ENCODE data around the gene NCOR2.

The NCOR2 gene

DNA sequence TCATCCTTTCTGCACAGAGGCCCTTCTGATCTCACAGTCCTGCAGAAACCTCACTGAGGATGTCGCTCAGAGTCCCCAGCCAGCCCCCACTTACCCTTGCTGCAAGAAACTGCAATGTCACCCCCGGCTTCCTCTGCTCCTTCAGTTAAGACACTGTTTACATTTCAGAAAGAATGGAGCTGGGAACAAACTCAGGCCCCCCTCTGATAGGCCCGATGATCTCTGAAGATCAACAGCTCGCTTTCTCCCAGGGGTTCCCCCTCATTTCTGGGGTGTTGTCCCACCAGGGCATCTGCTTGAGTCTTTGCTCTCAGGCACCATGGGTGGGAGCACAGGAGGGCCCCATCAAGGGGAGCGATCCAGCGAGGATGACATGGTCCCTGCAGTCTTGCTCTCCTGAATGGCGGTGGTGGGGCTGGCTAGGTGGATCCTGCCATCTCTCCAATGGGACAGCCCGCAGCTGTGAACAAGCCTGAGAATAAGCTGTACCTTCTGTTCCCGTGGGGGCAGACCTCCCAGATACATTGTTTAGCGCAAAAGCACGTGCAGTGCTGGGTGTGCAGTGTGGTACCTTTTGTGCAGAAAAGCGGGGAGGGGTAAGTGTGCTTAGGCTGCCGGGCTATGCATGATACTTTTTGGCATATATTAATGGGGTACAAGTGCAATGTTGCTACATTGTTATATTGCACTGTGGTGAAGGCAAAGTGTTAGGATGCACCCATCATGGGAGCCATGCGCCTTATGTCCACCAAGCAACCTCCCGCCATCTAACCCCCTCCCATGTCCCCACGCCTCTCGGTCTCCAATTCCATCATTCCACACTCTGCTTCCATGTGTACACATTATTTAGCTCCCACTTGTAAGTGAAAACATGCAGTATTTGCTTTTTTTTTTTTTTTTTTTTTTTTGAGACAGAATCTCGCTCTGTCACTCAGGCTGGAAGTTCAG lies 6.7 kb upstream of the NCOR2 start:
- DNase-seq: no peak

DNA sequence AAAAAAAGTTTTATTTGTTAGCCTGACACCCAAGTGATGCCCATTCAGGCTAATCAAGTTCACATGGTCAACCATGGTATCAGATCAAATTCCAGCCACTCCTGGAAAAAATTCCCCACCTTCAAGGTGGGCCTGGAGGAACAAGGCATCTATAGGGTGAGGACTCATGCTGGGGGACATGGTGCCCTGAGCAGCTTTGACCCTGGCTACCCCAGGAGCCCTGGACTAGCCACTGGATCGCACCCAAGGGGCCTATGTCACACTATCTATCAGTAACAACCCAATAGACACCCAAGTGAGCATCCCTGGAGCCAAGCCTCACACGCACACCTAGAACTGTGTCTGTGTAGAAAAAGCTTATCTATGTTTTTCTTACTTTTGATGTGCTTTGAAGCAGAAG lies 4.1 kb upstream of the NCOR2 start:
- no peak for DNase-seq

DNA sequence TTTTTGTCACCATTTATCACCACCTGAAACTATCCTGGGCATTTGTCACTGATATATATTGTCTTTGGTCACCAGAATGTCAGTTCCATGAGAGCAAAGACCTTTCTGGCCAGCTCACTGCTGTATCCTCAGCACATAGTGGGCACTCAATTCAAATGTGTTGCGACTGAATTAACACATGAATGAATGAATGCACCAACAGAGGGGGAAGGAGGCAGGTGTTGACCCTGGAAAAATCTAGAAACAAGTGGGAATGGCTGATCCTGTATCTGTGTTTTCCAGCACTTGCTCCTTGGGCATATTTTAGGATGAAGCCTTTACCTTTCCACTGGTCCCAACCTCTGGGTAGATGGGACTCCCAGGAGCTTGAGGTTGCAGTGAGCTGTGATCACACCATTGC lies 3.4 kb upstream of the NCOR2 start:
- DNase-seq: no peak

GRCh38 chr12:124569375-124570148 lies 2.1 kb upstream of the NCOR2 start:
- peak in 1 of 14 donors; percentile 64 for DNase-seq

DNA sequence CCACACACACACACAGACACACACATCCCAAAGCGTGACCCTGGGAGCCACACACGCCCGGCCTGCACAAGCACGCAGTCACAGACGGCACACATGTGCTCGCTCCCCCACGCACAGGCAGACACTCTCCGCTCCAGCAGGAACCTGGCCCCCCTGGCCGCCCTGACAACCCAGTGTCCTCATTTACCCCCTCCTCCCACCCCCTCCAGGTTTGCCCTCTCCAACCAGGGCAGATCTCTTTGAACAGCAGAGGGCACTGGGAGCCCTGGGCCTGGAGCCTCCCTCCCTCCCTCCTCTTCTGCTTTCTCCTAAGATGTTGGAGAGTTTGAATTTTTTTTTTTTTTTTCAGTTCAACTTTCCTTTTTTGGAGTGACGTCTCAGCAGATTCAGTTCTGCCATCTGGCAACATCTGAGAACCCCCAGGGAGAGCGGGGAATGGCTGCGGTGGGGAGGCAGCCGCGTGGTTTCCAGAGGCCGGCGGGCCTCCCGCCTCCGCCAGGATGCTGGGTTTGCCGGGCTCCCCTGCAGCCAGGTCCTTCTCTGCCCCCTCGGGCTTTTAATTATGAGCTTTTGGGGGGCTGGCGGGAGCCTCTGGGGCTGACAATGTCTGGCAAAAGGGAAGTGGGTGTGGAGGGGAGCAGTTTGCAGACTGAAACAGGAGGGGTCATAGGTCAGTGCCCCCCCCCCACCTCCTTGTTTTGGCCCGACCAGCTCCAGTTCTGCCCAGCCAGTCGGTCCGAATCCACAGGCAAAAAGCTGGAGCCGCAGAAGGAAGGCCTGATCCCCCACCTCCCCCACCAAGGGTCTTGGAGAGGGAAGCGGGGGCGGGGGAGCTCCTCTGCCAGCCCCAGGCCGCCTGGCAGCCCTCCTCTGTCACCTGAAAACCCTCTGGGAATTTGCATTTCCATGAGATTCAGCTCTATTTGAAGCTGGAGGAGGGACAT lies 1.3 kb upstream of the NCOR2 start:
- peak in 10 of 14 donors; percentile 49 to 82 (median 66) for DNase-seq

DNA sequence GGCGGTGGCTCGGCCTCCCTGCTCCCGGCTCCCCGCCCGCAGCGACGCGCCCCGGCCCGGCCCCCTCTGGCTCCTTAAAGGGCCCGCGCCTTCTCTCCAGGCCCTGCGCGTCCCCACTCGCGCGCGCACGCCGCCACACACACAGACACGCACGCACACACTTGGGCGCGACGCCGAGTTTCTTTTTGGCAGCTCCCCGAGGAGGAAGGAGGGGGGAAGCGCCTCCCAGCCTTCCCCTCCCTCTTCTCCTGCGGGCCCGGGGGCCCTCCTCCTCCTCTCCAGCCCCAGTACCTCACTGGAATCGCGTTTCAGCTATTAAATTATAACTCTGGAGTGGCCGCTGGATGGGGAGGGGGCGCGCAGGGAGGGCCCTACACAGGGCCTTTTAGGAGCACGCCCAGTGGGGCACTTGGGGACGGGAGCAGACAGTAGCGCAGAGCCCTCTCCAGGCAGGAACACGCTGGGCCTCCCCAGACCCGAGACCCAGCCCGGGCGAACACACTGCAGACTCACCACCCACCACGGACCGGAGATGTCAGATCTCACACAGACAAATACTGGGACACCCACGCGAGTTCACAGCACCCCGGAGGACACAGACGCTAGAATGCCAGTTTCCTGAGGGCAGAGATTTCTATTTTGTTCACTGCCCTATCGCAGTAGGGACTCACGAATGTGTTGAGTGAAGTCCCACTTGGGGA lies 411 bp upstream of the NCOR2 start:
- DNase-seq: peak; percentile 48 to 92 (median 86)

DNA sequence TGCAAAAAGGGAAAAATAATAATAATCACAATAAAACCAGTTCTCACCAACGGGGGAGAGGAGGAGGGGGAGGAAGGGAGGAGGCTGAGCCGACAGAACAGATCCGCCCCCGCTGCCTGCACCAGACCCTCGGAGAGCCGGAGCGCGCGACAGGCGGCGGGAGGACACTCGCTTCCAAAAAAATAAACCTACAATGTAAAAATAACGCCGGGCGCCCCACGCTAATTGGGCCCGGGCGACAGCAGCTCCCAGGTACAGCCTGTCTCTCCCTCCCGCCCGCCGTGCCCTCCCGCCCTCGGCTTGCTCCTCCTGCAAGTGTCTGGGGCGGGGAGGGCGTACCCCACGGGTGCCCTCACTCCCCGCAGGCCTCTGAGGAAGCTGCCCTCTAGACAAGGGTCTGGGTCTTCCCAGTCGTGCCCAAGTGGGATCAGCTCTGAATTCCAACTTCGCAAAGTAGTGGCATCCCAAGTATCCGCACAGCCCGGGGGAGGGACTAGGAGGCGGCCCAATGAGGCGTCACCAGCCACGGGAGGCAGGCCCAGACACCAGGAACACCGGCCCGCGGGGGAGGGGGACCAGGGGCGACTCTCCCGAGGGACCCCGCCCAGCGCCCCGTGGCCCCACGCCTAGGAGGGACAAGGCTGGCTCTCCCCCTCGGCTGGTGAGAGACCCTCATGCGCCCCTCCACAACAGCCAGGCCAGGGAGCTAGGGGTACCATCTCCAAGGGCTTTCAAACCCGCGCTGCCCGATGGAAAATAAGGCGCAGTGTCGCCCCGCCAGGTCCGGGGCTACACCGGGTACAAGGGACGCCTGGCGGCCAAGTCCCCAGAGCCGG lies 1.0 kb downstream of the NCOR2 start:
- peak in 13 of 14 donors; percentile 47 to 89 (median 79) for DNase-seq

DNA sequence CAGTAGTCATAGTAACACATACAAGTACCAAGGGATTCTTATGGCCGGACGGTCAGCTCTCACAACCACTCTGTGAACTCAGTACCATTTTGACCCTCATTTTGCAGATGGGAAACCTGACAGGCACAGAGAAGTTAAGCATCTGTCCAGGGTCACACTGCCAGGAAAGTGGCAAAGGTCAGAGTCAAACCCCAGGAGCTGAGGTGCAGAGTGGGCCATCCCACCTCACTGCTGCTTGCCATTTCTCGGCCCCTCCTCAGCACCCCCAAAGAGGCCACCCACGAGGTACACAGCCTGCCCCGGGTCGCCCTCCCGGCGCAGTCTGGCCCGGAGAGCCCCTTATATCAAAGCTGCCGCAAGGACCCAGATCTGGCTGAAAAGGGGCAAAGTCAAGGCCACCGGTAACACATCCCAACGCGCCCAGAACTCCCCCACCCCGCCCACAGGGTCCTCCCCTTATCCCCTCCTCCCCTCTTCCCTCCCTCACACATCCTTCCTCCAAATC lies 1.7 kb downstream of the NCOR2 start:
- no peak for DNase-seq

GRCh38 chr12:124564971-124565491 lies 2.4 kb downstream of the NCOR2 start:
- DNase-seq: peak in 7 of 14 donors; percentile 18 to 72 (median 36)

DNA sequence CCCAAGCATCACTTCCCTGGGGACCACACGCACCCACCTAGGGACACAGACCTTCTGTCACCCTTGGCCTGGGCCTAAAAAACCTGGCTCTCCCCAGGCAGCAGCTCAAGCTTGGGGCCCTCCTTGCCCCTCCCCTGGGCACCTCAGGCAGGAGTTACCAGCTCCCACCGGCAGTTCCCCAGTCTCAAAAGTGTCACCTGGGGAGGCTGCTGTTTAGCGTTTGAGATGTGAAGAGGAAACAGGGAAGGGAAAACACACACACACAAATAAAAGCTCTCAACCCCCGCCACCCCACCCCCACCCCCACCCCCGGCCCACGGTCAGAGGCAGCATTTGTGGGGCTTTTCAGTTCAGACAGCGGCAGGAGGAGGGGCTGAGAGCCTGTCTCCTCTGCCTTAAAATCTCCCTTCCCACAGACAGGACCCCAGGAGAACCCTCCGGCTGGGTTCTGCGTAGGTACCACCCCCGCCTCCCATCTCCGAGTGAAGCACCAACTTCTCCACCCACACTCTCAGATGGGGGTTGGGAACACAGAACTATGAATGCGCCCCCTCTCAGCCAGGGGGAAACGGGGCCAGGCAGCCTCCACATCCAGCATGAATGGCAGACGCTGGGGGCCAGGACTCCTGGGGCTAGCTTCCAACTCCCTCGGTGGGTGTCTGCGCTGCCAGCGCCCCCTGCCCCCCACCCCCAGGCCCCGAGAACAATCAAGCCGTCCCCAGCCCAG lies 3.0 kb downstream of the NCOR2 start:
- peak in 2 of 14 donors; percentile 28 to 48 for DNase-seq

- no peak for DNase-seq
Measured at GRCh38 chr12:124563809-124564208, 3.6 kb downstream of the NCOR2 start.

- DNase-seq: peak in 1 of 14 donors; percentile 24
Measured at GRCh38 chr12:124563401-124563800, 4.0 kb downstream of the NCOR2 start.

GRCh38 chr12:124562796-124563181 lies 4.6 kb downstream of the NCOR2 start:
- no peak for DNase-seq

DNA sequence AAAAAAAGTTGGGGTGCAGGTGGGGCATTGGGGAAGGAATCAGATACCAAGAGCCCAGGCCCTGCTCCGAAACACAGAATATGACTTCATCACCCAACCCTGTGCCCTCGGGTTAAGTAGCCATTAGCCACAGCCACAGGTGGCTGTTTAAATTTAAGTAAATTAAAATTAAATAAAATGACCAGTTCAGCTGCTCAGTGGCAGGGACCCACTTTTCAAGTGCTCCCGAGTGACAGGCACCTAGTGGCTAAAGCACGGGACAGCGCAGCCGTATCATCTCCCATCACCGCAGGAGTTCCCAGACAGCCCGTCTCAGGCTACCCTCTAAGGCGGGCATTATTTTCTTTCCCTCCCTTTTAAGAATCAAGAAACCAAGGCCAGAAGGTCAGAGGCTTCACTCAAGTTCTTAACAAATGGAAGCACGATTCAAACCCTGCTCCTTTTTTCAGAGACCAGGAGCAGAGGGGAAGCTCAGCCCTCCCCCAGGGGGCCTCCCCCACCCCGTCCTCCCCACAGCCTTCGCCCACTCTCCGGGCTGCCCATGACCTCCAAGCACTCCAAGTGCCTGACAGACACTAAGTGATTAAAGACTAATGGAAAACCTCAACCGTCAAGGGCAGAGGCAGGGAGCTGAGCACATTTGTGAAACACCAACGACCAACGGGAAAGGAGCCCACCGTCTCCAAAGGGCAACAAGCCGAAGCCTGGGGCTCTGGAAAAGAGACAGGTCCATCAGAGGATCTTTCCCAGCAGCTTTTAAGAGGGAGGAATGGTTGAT lies 5.2 kb downstream of the NCOR2 start:
- no peak for DNase-seq

- no peak for DNase-seq
Measured at GRCh38 chr12:124561231-124561630, 6.2 kb downstream of the NCOR2 start.

DNA sequence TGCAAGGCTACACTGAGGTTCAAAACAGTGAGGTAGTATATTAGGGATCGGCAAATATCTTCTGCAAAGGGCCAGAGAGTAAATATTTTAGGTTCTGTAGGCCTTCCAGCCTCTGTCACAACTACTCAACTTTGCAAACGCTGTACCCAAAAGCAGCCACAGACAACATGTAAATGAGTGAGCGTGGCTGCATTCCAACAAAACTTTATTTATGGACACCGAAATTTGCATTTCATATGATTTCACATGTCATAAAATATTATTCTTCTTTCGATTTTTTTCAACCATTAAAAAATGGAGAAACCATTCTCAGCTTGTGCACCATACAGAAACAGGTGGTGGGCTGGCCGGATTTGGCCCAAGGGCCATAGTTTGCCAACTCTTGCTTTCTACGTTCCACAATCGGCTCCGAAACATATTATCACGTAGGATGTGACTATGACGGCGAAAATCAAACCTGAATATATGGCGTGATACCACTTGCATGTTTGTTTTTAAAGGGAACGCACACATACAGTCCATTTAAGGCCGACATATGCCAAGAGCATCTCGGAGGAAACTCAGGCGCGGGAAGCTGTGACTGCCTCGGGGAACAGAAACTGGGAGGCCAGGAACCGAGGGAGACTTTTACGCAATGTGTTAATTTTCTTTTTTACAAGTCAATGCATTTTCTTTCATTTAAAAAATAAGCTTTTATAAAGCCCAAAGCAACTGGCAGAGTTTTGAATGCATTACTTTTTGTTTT lies 7.1 kb downstream of the NCOR2 start:
- no peak for DNase-seq

- no peak for DNase-seq
Measured at GRCh38 chr12:124559182-124560017, 8.0 kb downstream of the NCOR2 start.

All from C1 segment of cervical spinal cord (tissue), 14 donors.